IMR-90 (cell line): ENCODE measurements around the gene CHCHD2. TPM values are rescaled to one million over a fixed set of nuclear protein-coding genes. Genes with fewer than 3 reads are reported as not detected.
"Not testable (repeated sequence)": the region's sequence is repeated elsewhere in the genome, so short reads cannot be mapped to it uniquely, and the experiment has no call there.

Experiments used
- ATAC-seq: fragments of 200-7000 bp; cut with Tn5 transposase; 2 replicates; pipeline ENCODE4 v1.9.1; 2020; ENCODE audit warnings: low read depth, mild to moderate bottlenecking, moderate library complexity
- BruUV-seq: library from RNA; stranded (reverse); fragments of 400-500 nt; replicated peaks from 2 replicates; lab custom pipeline; 2021; lab: Mats Ljungman, UMichigan
- CTCF ChIA-PET: fragments of 300-600 bp; formaldehyde crosslinking; extraction: SDS; loops from one replicate; lab custom pipeline; 2021; ENCODE audit warnings: antibody characterized with exemption; lab: Yijun Ruan, JAX
- POLR2A ChIA-PET: fragments of 300-600 bp; sonication (Branson Sonifier 250); formaldehyde crosslinking; loops from one replicate; lab custom pipeline; 2022; ENCODE audit warnings: antibody characterized with exemption; ENCODE audit not compliant: unreplicated experiment; lab: Charles Lee
- DNase-seq: peaks from one replicate; pipeline ENCODE4 v3.0.0; 2013
- H2AFZ ChIP-seq: replicated peaks from 2 replicates; pipeline ENCODE3; 2013; ENCODE audit warnings: low read length, mild to moderate bottlenecking; ENCODE audit not compliant: poor library complexity
- H2AK5ac ChIP-seq: 2 replicates; pipeline ENCODE4 v1.6.1; 2013; ENCODE audit warnings: low read depth, low read length, inconsistent platforms
- H2AK9ac ChIP-seq: replicated peaks from 2 replicates; pipeline ENCODE3; 2013; ENCODE audit warnings: mild to moderate bottlenecking, low read depth, low read length, moderate library complexity; ENCODE audit not compliant: poor library complexity
- H2BK120ac ChIP-seq: 2 replicates; pipeline ENCODE4 v1.6.1; 2013; ENCODE audit warnings: low read depth, low read length, inconsistent platforms
- H2BK15ac ChIP-seq: 3 replicates; pipeline ENCODE4 v1.6.1; 2013; ENCODE audit warnings: low read depth, low read length, inconsistent platforms
- H2BK20ac ChIP-seq: 2 replicates; pipeline ENCODE4 v1.6.1; 2013; ENCODE audit warnings: low read depth, mild to moderate bottlenecking, inconsistent platforms, low read length, moderate library complexity
- H2BK5ac ChIP-seq: 2 replicates; pipeline ENCODE4 v1.6.1; 2013; ENCODE audit warnings: mild to moderate bottlenecking, low read depth, low read length, inconsistent platforms; ENCODE audit not compliant: poor library complexity, severe bottlenecking
- H3K14ac ChIP-seq: replicated peaks from 2 replicates; pipeline ENCODE4 v1.6.1; 2013; ENCODE audit warnings: low read depth, low read length, inconsistent platforms
- H3K18ac ChIP-seq: 2 replicates; pipeline ENCODE4 v1.6.1; 2013; ENCODE audit warnings: low read depth, low read length, control low read depth
- H3K23ac ChIP-seq: 2 replicates; pipeline ENCODE4 v1.6.1; 2013; ENCODE audit warnings: low read depth, low read length, inconsistent platforms
- H3K27ac ChIP-seq: 2 replicates; pipeline ENCODE4 v1.5.1; 2013; ENCODE audit warnings: mild to moderate bottlenecking, control low read depth, low read length; ENCODE audit not compliant: insufficient read depth
- H3K27me3 ChIP-seq: 2 replicates; pipeline ENCODE4 v1.6.1; 2013; ENCODE audit warnings: low read length; ENCODE audit not compliant: control insufficient read depth, insufficient read depth
- H3K36me3 ChIP-seq: 2 replicates; pipeline ENCODE4 v1.6.1; 2013; ENCODE audit warnings: low read length, mixed read lengths; ENCODE audit not compliant: control insufficient read depth, insufficient read depth
- H3K4ac ChIP-seq: 2 replicates; pipeline ENCODE4 v1.6.1; 2013; ENCODE audit warnings: low read depth, low read length, inconsistent platforms
- H3K4me1 ChIP-seq: 2 replicates; pipeline ENCODE4 v1.6.1; 2013; ENCODE audit warnings: low read length, mixed read lengths; ENCODE audit not compliant: control insufficient read depth, insufficient read depth
- H3K4me2 ChIP-seq: 2 replicates; pipeline ENCODE4 v1.6.1; 2013; ENCODE audit warnings: low read depth, mild to moderate bottlenecking, control low read depth, low read length, moderate library complexity
- H3K4me3 ChIP-seq: 2 replicates; pipeline ENCODE4 v1.5.1; 2013; ENCODE audit warnings: low read depth, mild to moderate bottlenecking, control low read depth, low read length, moderate library complexity; ENCODE audit not compliant: insufficient read depth
- H3K56ac ChIP-seq: 2 replicates; pipeline ENCODE4 v1.6.1; 2013; ENCODE audit warnings: low read length, inconsistent platforms; ENCODE audit not compliant: insufficient read depth; ENCODE audit errors: extremely low read depth
- H3K79me1 ChIP-seq, 2 experiments: 2 replicates each; pipeline ENCODE4 v1.6.1; 2013; ENCODE audit warnings: low read length in 2 of 2, inconsistent platforms in 1 of 2, low read depth in 1 of 2
- H3K9ac ChIP-seq: 2 replicates; pipeline ENCODE4 v1.6.1; 2013; ENCODE audit warnings: low read depth, low read length, control low read depth
- H3K9me1 ChIP-seq: 2 replicates; pipeline ENCODE4 v1.6.1; 2013; ENCODE audit warnings: low read length, inconsistent platforms; ENCODE audit not compliant: insufficient read depth
- H3K9me3 ChIP-seq: 2 replicates; pipeline ENCODE4 v1.6.1; 2013; ENCODE audit warnings: low read length; ENCODE audit not compliant: control insufficient read depth, insufficient read depth
- H4K20me1 ChIP-seq: 2 replicates; pipeline ENCODE4 v1.6.1; 2013; ENCODE audit warnings: low read length, inconsistent platforms; ENCODE audit not compliant: insufficient read depth
- H4K5ac ChIP-seq: 2 replicates; pipeline ENCODE4 v1.6.1; 2013; ENCODE audit warnings: mild to moderate bottlenecking, low read depth, low read length, control low read depth
- H4K8ac ChIP-seq, 2 experiments: 2 replicates each; pipeline ENCODE4 v1.6.1; 2013; ENCODE audit warnings: low read depth in 2 of 2, low read length in 2 of 2, control low read depth in 1 of 2, inconsistent platforms in 1 of 2
- H4K91ac ChIP-seq: 2 replicates; pipeline ENCODE4 v1.6.1; 2013; ENCODE audit warnings: low read depth, low read length, inconsistent platforms; ENCODE audit not compliant: insufficient read depth
- FOS ChIP-seq: fragments of 150-350 bp; IDR thresholded peaks from 2 replicates; pipeline ENCODE4 v1.6.1; 2016; ENCODE audit warnings: low read depth, low read length
- MAZ ChIP-seq: IDR thresholded peaks from 2 replicates; pipeline ENCODE4 v1.6.1; 2012; ENCODE audit warnings: low read depth, mild to moderate bottlenecking, low read length, improper control_type of control experiment, moderate library complexity, borderline replicate concordance
- WGBS, 2 experiments: methylation state at CpG; one replicate each; pipeline versions ENCODE4 v1.1.5 to v1.1.7; 2013; ENCODE audit warnings: missing lambda C conversion rate in 2 of 2; ENCODE audit not compliant: insufficient read length in 1 of 2; ENCODE audit errors: extremely low coverage in 2 of 2; 5-methylcytosine and 5-hydroxymethylcytosine counted together
- dilution Hi-C: fragments of 300-500 bp; cut with HindIII; formaldehyde crosslinking; loops from one replicate; pipeline ENCODE4 v1.14.3; 2018; ENCODE audit warnings: low sequenced_read_pairs; ENCODE audit not compliant: unreplicated experiment
- in situ Hi-C: fragments of 300-500 bp; cut with MboI; formaldehyde crosslinking; loops from 3 replicates; pipeline ENCODE4 v1.14.3; 2019; ENCODE audit warnings: low sequenced_read_pairs, inconsistent platforms, mixed read lengths
- intact Hi-C: fragments of 100-400 bp; cut with micrococcal nuclease; formaldehyde crosslinking; loops from 2 replicates; pipeline ENCODE4 v1.10.0; 2022
- polyA plus RNA-seq, 3 experiments: library from polyadenylated mRNA; depleted of rRNA; stranded (reverse); fragments of >200 nt; gene quantifications; 2 replicates each; pipeline ENCODE4 v1.2.3, GENCODE V29; 2012; ENCODE audit warnings: low replicate concordance in 1 of 3
- total RNA-seq: library from RNA; depleted of rRNA; stranded (reverse); fragments of >200 nt; gene quantifications from 2 replicates; pipeline ENCODE4 v1.2.3, GENCODE V29; 2012

The CHCHD2 gene
- total and polyA plus RNA-seq, 2 of the 4 experiments (the other 2 are of a cell fraction): 423 to 522 TPM

DNA sequence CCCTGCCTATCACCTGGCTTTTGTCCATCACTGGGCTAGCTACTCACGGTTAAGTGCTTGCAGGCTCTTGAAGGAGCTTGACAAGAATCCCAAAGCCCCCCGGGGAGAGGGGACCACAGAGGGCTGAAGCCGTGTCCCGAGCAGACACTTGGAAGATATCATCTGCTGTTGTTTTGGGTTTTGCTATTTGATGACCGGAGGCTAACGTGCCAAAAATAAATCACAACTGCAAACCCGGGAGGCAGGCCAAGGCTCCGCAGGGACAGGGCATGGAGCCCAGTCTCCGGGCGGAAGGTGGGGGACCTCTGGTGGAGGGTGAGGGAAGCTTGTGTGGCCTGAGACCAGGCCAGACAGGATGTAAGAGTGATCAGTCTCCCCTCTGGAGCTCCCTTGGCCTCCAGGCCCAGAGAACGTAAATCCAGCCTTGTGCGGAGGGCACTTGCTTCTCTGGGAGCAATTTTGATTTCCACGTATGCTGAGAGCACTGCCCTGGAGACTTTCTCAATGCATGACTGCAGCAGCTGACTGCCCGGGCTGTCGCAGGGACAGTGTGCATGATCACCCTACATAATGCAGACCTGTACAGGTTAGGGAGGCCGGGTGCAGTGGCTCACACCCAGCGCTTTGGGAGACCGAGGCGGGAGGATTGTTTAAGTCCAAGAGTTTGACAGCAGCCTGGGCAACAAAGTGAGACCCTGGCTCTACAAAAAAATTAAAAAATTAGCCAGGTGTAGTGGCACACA is 13.3 kb downstream of the CHCHD2 start, which contains the start of gene PHKG1 (continued):
- TF ChIP-seq MAZ (no peak), FOS (no peak)

DNA sequence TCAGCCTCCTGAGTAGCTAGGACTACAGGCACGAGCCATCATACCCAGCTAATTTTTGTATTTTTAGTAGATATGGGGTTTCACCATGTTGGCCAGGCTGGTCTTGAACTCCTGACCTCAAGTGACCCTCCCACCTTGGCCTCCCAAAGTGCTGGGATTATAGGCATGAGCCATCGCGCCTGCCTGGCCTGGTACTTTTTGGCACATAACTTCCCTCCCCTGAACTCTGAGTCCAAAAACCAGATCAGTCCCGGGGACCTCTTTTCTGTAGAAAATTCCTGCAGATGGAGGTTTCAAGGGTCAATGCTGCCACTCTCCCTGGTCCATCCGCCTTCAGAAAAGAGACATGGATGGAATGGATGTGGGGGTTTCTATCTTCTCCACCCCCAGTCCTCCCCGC is 13.9 kb downstream of the CHCHD2 start:
- H4K5ac ChIP-seq, H3K36me3 ChIP-seq, H3K4me1 ChIP-seq, dilution Hi-C loops, H3K23ac ChIP-seq, H3K9me3 ChIP-seq, H2BK120ac ChIP-seq, intact Hi-C loops, H4K20me1 ChIP-seq, H2AK5ac ChIP-seq, H3K14ac ChIP-seq, H2BK5ac ChIP-seq, DNase-seq, H3K56ac ChIP-seq, H4K91ac ChIP-seq, H3K4ac ChIP-seq, H2AK9ac ChIP-seq, H2BK15ac ChIP-seq, H3K9ac ChIP-seq, H4K8ac ChIP-seq, H3K27me3 ChIP-seq, H3K27ac ChIP-seq, H3K18ac ChIP-seq, H3K9me1 ChIP-seq, POLR2A ChIA-PET, H3K4me3 ChIP-seq, H2BK20ac ChIP-seq, H3K79me1 ChIP-seq, BruUV-seq: not testable (repeated sequence)
- Histone ChIP-seq H3K4me2 (peak overlapping the region; percentile 29), H2AFZ (peak overlapping the region; percentile 70)
- peak; percentile 8; the same call in 1 of the 2 replicates for ATAC-seq
- in situ Hi-C loops: loop anchor here (25.0 kb wide), 2 partner anchors 805 to 1330 kb away; partner anchors contain the start of gene SEC61G
- CTCF ChIA-PET: interaction anchor here (1.0 to 2.1 kb wide), 3 partner anchors 8 to 14 kb away, joined by 3 to 6 read pairs (median 4); partner anchors contain the start of gene CHCHD2
- no CpG with 5 or more reads among the region's 6 CpGs for WGBS, 2 experiments
